ENCODE data around the gene FES.

DNA sequence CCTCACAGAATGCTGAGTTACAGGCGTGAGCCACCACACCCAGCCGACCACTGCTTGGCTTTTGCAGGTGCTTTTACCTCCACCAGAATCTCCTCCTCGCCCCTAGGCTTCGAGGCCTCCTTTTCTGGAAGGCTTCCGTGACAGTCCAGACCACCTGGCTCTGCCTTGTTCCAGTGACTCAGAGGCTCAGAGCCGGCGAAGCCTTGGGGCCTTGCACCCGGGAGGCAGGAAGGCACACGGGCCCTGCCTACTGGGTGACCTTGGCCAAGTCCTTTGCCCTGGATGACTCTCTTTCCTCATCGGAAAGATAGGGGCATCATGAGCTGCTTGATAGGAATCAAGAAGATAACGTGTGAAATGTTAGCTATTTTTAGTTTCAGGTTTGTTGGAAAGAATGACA, 47.2 kb upstream of the FES start:
- TF ChIP-seq, protein P1, sequence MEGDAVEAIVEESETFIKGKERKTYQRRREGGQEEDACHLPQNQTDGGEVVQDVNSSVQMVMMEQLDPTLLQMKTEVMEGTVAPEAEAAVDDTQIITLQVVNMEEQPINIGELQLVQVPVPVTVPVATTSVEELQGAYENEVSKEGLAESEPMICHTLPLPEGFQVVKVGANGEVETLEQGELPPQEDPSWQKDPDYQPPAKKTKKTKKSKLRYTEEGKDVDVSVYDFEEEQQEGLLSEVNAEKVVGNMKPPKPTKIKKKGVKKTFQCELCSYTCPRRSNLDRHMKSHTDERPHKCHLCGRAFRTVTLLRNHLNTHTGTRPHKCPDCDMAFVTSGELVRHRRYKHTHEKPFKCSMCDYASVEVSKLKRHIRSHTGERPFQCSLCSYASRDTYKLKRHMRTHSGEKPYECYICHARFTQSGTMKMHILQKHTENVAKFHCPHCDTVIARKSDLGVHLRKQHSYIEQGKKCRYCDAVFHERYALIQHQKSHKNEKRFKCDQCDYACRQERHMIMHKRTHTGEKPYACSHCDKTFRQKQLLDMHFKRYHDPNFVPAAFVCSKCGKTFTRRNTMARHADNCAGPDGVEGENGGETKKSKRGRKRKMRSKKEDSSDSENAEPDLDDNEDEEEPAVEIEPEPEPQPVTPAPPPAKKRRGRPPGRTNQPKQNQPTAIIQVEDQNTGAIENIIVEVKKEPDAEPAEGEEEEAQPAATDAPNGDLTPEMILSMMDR (IDR thresholded peaks at IDR 0.05): no peak
- no peak for TF ChIP-seq POLR2A (IDR thresholded peaks at IDR 0.05)
